Measurements from ENCODE around the gene PPDPF.
"Not testable (repeated sequence)": the region's sequence is repeated elsewhere in the genome, so short reads cannot be mapped to it uniquely, and the experiment has no call there.

The PPDPF gene

GRCh38 chr20:63553251-63553932 is 32.8 kb downstream of the PPDPF start:
- no peak for FAIRE-seq

DNA sequence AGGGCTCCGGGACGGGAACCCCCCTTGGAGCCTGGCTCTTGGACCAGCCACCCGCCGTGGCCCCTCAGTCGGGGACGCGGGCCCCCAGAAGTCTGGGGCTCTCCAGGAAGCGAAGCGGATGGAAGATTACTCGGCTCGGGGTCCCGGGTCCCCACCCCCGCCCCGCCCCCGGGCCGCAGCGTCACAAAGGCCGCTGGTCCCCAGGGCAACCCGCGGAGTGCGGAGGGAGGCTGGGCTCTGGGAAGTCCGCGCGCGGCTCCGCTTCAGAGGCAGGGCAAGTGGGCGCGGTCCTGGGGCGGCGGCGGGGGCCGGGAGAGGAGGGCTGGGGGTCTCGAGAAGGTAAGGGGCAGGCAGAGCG is 33.3 kb downstream of the PPDPF start, which contains the start of gene FNDC11:
Gene FNDC11, plus strand, starts transcription at position 227 of the 358 bp plus-strand sequence. CDS start 1,505 bp downstream, outside the sequence.
- no peak for FAIRE-seq

- FAIRE-seq = no peak
Measured at GRCh38 chr20:63554361-63555278, 34.1 kb downstream of the PPDPF start.

- no peak for FAIRE-seq
Measured at GRCh38 chr20:63555661-63556381, 35.3 kb downstream of the PPDPF start.

- no peak for FAIRE-seq
Measured at GRCh38 chr20:63556873-63557478, 36.4 kb downstream of the PPDPF start.

GRCh38 chr20:63557481-63557891 is 36.9 kb downstream of the PPDPF start:
- FAIRE-seq = no peak

GRCh38 chr20:63558804-63559484 is 38.4 kb downstream of the PPDPF start:
- no peak for FAIRE-seq

DNA sequence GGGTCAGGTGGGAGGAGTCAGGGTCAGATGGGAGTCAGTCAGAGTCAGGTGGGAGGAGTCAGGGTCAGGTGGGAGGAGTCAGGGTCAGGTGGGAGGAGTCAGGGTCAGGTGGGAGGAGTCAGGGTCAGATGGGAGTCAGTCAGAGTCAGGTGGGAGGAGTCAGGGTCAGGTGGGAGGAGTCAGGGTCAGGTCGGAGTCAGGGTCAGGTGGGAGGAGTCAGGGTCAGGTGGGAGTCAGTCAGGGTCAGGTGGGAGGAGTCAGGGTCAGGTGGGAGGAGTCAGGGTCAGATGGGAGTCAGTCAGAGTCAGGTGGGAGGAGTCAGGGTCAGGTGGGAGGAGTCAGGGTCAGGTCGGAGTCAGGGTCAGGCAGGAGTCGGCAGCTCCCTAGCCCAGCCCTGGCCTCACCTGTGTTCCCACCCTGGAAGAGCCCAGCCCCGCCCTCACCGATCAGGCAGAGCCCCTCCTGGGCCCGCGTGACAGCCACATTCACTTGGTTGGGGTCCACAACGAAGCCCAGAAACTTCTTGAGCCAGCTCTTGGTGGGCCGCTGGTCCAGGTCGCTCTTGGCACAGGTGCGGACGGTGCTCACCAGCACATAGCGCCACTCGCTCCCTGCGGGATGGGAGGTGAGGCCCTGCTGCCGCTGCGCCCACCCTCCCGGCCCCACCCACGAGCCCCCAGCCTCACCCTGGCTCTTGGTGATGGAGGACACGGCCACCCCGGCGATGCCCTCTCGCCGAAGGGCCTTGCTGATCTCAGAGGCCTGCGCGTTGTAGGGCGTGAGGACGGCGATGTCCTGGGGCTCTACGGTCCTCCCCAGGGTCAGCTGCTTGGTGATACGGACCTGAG is 39.1 kb downstream of the PPDPF start:
- not testable (repeated sequence) for FAIRE-seq

- FAIRE-seq = no peak
Measured at GRCh38 chr20:63560333-63560805, 39.8 kb downstream of the PPDPF start.

GRCh38 chr20:63560856-63561609 is 40.5 kb downstream of the PPDPF start:
- no peak for FAIRE-seq

DNA sequence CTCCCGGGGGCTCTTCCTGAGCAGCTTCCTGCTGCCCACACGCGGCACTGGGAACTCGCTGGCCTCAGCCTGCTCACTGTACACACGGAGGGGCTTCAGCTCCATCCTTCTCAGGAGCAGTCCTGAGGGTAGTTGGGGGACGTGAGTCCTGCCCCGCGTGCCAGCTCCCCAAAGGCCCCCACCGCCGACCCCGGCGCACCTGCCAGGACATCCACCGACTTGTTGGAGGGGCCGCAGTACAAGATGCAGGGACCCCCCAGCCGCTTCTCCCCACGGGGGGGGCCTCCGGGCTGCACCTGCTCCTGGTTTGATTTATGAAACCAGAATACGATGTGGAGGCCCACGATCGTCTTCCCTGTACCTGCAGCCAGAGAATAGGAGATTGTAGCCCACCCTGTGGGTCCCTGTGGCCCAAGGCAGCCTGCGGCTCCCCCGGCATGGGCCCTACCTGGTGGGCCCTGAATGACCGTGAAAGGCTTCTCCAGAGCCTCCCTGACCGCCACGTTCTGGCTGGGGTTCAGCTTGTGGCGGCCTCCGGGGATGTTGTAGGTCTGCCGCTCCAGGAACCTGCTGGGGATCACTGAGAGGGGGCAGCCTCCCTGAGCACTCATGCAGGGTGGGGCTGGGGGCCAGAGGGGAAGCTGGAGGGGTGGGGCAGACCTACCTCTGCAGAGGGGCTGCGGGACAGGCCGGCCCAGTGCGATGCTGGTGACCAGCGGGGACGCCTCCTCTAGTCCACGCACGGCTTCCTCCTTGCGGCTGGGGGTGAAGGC is 41.2 kb downstream of the PPDPF start:
- FAIRE-seq = no peak

- FAIRE-seq = no peak
Measured at GRCh38 chr20:63562461-63563224, 42.1 kb downstream of the PPDPF start.

DNA sequence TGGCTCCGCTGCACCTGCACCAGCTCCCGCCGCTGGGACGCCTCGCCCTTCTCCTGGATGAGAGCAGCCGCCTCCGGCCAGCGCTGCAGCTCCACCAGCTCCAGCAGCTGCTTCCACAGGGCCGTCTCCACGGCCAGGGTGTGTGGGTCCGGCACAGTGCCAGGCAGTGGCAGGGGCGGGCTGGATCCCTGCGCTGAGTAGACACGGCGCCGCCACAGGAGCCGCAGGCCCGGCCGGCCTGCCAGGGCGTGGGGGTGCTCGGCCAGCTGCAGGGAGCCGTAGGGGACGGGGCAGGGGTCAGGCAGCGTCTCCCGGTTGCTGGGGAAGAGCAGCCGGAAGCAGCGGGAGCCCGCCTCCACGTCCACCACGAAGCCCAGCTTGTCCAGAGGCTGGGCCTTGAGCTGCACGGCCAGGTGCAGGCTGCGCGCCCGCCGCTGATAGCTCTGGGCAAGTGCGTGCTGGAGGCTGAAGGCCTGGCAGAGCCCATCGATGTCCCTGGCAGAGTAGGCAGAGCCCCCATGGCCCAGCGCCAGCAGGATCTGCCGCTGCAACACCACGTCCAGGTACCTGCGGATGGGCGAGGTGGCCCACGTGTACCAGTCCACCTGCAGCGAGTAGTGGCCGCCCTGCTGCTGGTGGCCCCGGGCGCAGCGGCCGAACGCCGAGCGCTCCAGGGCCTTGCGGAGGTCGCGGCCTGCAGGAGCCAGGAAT is 42.8 kb downstream of the PPDPF start:
- no peak for FAIRE-seq

- FAIRE-seq = no peak
Measured at GRCh38 chr20:63564036-63564810, 43.7 kb downstream of the PPDPF start.

DNA sequence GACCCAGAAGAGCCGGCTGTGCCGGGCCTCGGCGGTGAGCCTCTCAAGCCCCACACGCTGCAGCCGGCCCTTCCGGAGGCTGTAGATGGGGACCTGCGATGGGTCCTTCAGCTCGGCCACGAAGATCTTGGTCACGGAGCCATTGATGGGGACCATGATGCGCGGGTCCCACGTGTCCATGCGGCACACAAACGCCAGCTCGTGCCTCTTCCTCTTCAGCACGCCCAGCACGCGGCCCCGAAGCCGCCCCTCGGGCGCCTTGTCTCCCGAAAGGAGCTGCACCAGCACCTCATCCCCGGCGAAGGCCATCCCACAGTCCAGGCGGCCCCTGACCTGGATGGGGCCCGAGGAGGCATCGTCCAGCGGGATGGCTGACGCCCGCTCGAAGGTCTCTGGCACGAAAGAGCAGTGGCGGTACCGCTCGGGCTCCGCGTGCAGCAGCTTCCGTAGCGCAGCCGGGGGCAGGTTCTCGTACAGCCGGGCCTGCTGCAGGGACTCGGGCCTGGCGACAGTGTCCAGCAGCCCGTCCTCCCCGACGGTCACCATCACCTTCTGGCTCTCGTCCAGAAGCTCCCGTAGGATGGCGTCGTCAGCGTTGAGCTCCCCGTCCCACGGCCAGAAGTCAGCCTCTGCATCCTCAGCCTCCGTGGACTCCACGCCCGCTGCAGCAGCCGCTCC is 44.6 kb downstream of the PPDPF start:
- FAIRE-seq = no peak

GRCh38 chr20:63565699-63566335 is 45.3 kb downstream of the PPDPF start:
- FAIRE-seq = no peak

Measured in colon (tissue), 2 donors.